ENCODE results near the gene HIF3A.
"Not testable (repeated sequence)": the region's sequence is repeated elsewhere in the genome, so short reads cannot be mapped to it uniquely, and the experiment has no call there.

Gene HIF3A

GRCh38 chr19:46296722-46297461 lies at the start of gene HIF3A:
TSS of gene HIF3A (plus strand) at chr19:46297042. CDS start at chr19:46297077, 35 bp downstream.
- DNase-seq, result peak; percentile 23

- DNase-seq, result no peak
Observed at GRCh38 chr19:46250076-46250735, 46.6 kb upstream of the HIF3A start.

- no peak for DNase-seq
Observed at GRCh38 chr19:46251416-46251815, 45.4 kb upstream of the HIF3A start.

GRCh38 chr19:46254776-46255175 lies 42.1 kb upstream of the HIF3A start:
- no peak for DNase-seq

- DNase-seq, result no peak
Observed at GRCh38 chr19:46256855-46257254, 40.0 kb upstream of the HIF3A start.

- not testable (repeated sequence) for DNase-seq
Observed at GRCh38 chr19:46261501-46261900, 35.3 kb upstream of the HIF3A start.

- peak; percentile 21 for DNase-seq
Observed at GRCh38 chr19:46262684-46263296, 34.1 kb upstream of the HIF3A start.

GRCh38 chr19:46264801-46265200 lies 32.0 kb upstream of the HIF3A start:
- DNase-seq, result not testable (repeated sequence)

GRCh38 chr19:46265217-46265828 lies 31.5 kb upstream of the HIF3A start:
- DNase-seq, result peak; percentile 74

GRCh38 chr19:46269101-46269500 lies 27.7 kb upstream of the HIF3A start:
- no peak for DNase-seq

- DNase-seq, result no peak
Observed at GRCh38 chr19:46270521-46271256, 26.2 kb upstream of the HIF3A start.

- DNase-seq, result no peak
Observed at GRCh38 chr19:46271481-46272197, 25.2 kb upstream of the HIF3A start.

- not testable (repeated sequence) for DNase-seq
Observed at GRCh38 chr19:46273931-46274330, 22.9 kb upstream of the HIF3A start.

- no peak for DNase-seq
Observed at GRCh38 chr19:46279177-46279576, 17.7 kb upstream of the HIF3A start.

- DNase-seq, result no peak
Observed at GRCh38 chr19:46283771-46284170, 13.1 kb upstream of the HIF3A start.

GRCh38 chr19:46284635-46285034 lies 12.2 kb upstream of the HIF3A start:
- no peak for DNase-seq

GRCh38 chr19:46287585-46287984 lies 9.3 kb upstream of the HIF3A start:
- DNase-seq, result no peak

- no peak for DNase-seq
Observed at GRCh38 chr19:46288896-46289588, 7.8 kb upstream of the HIF3A start.

GRCh38 chr19:46289724-46290619 lies 6.9 kb upstream of the HIF3A start:
- no peak for DNase-seq

- DNase-seq, result no peak
Observed at GRCh38 chr19:46291829-46292228, 5.0 kb upstream of the HIF3A start.
